ENCODE data around the gene CTAGE4. TPM values are rescaled to one million over a fixed set of nuclear protein-coding genes. Genes with fewer than 3 reads are reported as not detected.
"Not testable (repeated sequence)": the region's sequence is repeated elsewhere in the genome, so short reads cannot be mapped to it uniquely, and the experiment has no call there.

CTAGE4 gene
- total and polyA plus RNA-seq, 2 donors, result 0.28 to 0.62 TPM

DNA sequence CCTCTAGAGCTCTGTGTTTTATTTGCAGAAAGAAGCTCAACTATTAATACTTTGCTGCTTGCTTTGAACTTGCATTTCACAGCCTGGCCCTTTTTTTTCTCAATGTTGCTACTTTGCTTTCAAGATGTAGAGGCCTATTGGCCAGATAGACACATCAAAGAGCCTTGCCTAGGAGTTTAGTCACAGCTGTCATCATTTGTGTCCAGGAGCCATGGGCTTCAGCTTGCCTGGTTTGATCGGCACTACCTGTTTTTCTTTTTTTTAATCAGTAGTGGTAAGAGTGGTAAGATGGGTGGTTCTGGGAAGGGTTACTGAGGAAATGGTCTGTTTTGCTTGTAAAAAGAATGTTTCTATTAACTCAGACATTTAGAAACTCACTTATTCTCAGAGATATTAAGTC, 18.7 kb downstream of the CTAGE4 start:
- not testable (repeated sequence) for H3K27ac ChIP-seq (ENCODE audit: low read depth in 1 of 2, low read length in 1 of 2); H3K4me1 ChIP-seq (ENCODE audit: control insufficient read depth in 2 of 2, insufficient read depth in 2 of 2, low read length in 2 of 2); DNase-seq (ENCODE audit: low read depth in 6 of 9, low spot score in 9 of 9); H3K9me3 ChIP-seq (ENCODE audit: control insufficient read depth in 2 of 2, insufficient read depth in 1 of 2, low read length in 1 of 2); H3K36me3 ChIP-seq (ENCODE audit: control insufficient read depth in 2 of 2, insufficient read depth in 2 of 2, low read length in 1 of 2); H3K4me3 ChIP-seq (ENCODE audit: low read length in 2 of 2); H3K27me3 ChIP-seq (ENCODE audit: control insufficient read depth in 2 of 2, insufficient read depth in 1 of 2, low read length in 1 of 2)
- no CpG with 5 or more reads among the region's 1 CpG for WGBS

DNA sequence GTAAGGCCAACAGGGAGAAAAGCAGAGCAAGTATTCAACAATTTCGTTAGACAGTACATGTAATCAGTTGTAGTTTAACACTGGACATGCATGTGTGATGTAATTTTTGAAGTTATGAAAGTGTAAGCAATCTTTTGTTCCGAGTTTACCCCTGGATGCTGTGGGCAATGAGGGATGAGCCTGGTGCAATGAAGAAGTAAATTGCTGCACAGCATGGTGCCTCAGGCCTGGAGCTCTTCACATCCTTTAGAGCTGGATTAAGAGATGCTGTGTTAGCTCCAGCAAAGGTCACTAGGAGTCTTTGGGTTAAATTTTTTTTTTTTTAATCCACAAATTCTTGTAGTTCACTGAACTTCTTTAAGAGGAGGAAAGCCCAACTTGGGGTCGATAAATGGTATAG, 19.8 kb downstream of the CTAGE4 start:
- no CpG with 5 or more reads among the region's 3 CpGs for WGBS
- H3K4me3 ChIP-seq (ENCODE audit: low read length in 2 of 2); H3K4me1 ChIP-seq (ENCODE audit: control insufficient read depth in 2 of 2, insufficient read depth in 2 of 2, low read length in 2 of 2); DNase-seq (ENCODE audit: low read depth in 6 of 9, low spot score in 9 of 9); H3K36me3 ChIP-seq (ENCODE audit: control insufficient read depth in 2 of 2, insufficient read depth in 2 of 2, low read length in 1 of 2); H3K27ac ChIP-seq (ENCODE audit: low read depth in 1 of 2, low read length in 1 of 2); H3K27me3 ChIP-seq (ENCODE audit: control insufficient read depth in 2 of 2, insufficient read depth in 1 of 2, low read length in 1 of 2); H3K9me3 ChIP-seq (ENCODE audit: control insufficient read depth in 2 of 2, insufficient read depth in 1 of 2, low read length in 1 of 2): not testable (repeated sequence)

DNA sequence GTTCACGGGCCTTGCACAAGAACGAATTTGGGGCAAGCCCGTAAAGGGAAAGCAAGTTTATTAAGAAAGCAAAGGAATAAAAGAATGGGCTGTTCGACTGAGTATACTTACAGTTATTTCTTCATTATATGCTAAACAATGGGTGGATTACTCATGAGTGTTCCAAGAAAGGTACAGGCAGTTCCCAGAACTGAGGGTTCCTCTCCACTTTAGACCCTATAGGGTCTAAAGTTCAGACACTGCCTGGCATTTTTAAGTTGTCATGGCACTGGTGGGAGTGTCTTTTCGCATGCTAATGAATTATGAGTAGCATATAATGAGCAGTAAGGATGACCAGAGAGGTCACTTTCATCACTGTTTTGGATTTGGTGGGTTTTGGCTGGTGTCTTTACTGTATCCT, 22.0 kb downstream of the CTAGE4 start:
- not testable (repeated sequence) for H3K27ac ChIP-seq (ENCODE audit: low read depth in 1 of 2, low read length in 1 of 2); H3K27me3 ChIP-seq (ENCODE audit: control insufficient read depth in 2 of 2, insufficient read depth in 1 of 2, low read length in 1 of 2); H3K4me3 ChIP-seq (ENCODE audit: low read length in 2 of 2); H3K4me1 ChIP-seq (ENCODE audit: control insufficient read depth in 2 of 2, insufficient read depth in 2 of 2, low read length in 2 of 2); H3K36me3 ChIP-seq (ENCODE audit: control insufficient read depth in 2 of 2, insufficient read depth in 2 of 2, low read length in 1 of 2); DNase-seq (ENCODE audit: low read depth in 6 of 9, low spot score in 9 of 9); H3K9me3 ChIP-seq (ENCODE audit: control insufficient read depth in 2 of 2, insufficient read depth in 1 of 2, low read length in 1 of 2)
- no CpG with 5 or more reads among the region's 5 CpGs for WGBS

DNA sequence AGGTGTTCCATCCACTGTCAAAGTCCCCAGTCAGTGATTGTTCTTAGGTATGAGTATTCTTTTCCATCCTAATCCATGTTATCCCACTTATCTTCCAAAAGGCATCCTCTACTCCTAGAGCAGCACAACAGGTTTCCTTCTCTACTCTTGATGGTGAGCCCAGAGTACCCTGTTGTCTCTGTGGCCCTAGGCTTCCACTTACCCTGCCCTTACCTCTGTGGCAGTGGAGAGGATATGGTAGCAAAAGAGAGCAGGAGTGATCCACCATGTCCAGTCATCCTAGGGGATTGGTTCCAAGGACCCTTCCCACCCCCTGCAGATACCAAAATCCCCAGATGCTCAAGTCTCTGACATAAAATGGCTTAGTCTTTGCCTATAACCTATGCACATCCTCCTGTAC, 33.9 kb downstream of the CTAGE4 start:
- not testable (repeated sequence) for H3K4me1 ChIP-seq (ENCODE audit: control insufficient read depth in 2 of 2, insufficient read depth in 2 of 2, low read length in 2 of 2); DNase-seq (ENCODE audit: low read depth in 6 of 9, low spot score in 9 of 9); H3K4me3 ChIP-seq (ENCODE audit: low read length in 2 of 2); H3K36me3 ChIP-seq (ENCODE audit: control insufficient read depth in 2 of 2, insufficient read depth in 2 of 2, low read length in 1 of 2); H3K9me3 ChIP-seq (ENCODE audit: control insufficient read depth in 2 of 2, insufficient read depth in 1 of 2, low read length in 1 of 2); H3K27me3 ChIP-seq (ENCODE audit: control insufficient read depth in 2 of 2, insufficient read depth in 1 of 2, low read length in 1 of 2); H3K27ac ChIP-seq (ENCODE audit: low read depth in 1 of 2, low read length in 1 of 2)

DNA sequence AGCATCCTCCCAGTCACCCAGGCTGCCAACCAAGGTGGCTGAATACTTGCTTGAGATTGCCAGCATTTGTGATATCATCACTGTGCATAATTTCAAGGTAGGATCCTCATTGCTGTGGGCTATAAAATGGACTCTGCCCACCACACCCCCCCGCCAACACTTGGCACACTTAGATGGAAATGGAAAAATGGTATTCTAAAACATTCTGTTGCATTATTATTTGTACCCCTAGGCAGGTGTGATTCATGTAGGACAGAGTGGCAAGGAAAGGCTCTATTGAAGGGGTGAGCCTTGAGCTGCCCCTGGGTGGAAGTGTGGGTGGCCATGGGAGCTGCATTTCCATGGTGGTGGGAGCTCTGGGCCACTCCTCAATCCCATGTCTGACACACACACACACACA, 35.3 kb downstream of the CTAGE4 start:
- not testable (repeated sequence) for H3K36me3 ChIP-seq (ENCODE audit: control insufficient read depth in 2 of 2, insufficient read depth in 2 of 2, low read length in 1 of 2); DNase-seq (ENCODE audit: low read depth in 6 of 9, low spot score in 9 of 9); H3K9me3 ChIP-seq (ENCODE audit: control insufficient read depth in 2 of 2, insufficient read depth in 1 of 2, low read length in 1 of 2); H3K4me3 ChIP-seq (ENCODE audit: low read length in 2 of 2); H3K27ac ChIP-seq (ENCODE audit: low read depth in 1 of 2, low read length in 1 of 2); H3K4me1 ChIP-seq (ENCODE audit: control insufficient read depth in 2 of 2, insufficient read depth in 2 of 2, low read length in 2 of 2); H3K27me3 ChIP-seq (ENCODE audit: control insufficient read depth in 2 of 2, insufficient read depth in 1 of 2, low read length in 1 of 2)
- WGBS, result 99% methylated on average over 1 of the region's 1 CpG

DNA sequence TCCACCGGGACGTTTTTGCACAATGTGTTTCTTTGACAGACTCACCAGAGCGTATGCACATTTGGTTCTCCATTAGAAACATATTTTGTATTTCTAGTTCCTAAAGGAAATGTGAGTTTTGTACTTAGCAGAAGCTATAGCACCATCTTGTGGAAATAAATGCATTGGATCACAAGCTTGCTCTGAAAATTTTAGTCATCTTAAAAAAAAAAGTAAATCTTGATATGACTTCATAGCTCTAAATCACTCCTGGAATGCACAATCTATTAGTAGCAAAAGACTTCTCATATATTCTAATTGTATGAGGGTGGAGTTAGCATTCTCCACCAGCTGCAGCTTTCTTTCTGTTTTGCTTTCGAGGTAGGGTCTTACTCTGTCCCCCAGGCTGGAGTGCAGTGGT, 35.9 kb downstream of the CTAGE4 start:
- H3K4me1 ChIP-seq (ENCODE audit: control insufficient read depth in 2 of 2, insufficient read depth in 2 of 2, low read length in 2 of 2); H3K4me3 ChIP-seq (ENCODE audit: low read length in 2 of 2); H3K27ac ChIP-seq (ENCODE audit: low read depth in 1 of 2, low read length in 1 of 2); DNase-seq (ENCODE audit: low read depth in 6 of 9, low spot score in 9 of 9); H3K27me3 ChIP-seq (ENCODE audit: control insufficient read depth in 2 of 2, insufficient read depth in 1 of 2, low read length in 1 of 2); H3K9me3 ChIP-seq (ENCODE audit: control insufficient read depth in 2 of 2, insufficient read depth in 1 of 2, low read length in 1 of 2); H3K36me3 ChIP-seq (ENCODE audit: control insufficient read depth in 2 of 2, insufficient read depth in 2 of 2, low read length in 1 of 2): not testable (repeated sequence)
- no CpG with 5 or more reads among the region's 4 CpGs for WGBS

DNA sequence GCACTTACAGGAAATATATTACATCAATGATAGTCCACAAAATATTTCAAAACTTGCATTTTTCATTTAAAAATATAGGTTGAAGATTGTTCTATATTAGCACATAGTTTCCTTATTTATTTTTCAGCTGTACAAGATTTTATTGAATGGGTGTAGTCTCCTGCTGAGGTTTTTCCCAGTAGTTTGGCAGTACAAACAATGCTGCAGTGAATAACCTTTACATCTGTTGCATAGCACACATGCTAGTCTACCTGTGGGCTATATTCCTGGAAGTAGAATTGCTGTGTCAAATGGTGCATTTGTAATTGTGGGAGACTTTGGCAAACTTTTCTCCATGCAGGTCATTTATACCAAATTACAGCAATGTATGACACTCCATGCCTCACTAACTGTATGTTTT, 37.3 kb downstream of the CTAGE4 start:
- not testable (repeated sequence) for H3K4me3 ChIP-seq (ENCODE audit: low read length in 2 of 2); H3K4me1 ChIP-seq (ENCODE audit: control insufficient read depth in 2 of 2, insufficient read depth in 2 of 2, low read length in 2 of 2); H3K27me3 ChIP-seq (ENCODE audit: control insufficient read depth in 2 of 2, insufficient read depth in 1 of 2, low read length in 1 of 2); H3K27ac ChIP-seq (ENCODE audit: low read depth in 1 of 2, low read length in 1 of 2); H3K36me3 ChIP-seq (ENCODE audit: control insufficient read depth in 2 of 2, insufficient read depth in 2 of 2, low read length in 1 of 2); DNase-seq (ENCODE audit: low read depth in 6 of 9, low spot score in 9 of 9); H3K9me3 ChIP-seq (ENCODE audit: control insufficient read depth in 2 of 2, insufficient read depth in 1 of 2, low read length in 1 of 2)

DNA sequence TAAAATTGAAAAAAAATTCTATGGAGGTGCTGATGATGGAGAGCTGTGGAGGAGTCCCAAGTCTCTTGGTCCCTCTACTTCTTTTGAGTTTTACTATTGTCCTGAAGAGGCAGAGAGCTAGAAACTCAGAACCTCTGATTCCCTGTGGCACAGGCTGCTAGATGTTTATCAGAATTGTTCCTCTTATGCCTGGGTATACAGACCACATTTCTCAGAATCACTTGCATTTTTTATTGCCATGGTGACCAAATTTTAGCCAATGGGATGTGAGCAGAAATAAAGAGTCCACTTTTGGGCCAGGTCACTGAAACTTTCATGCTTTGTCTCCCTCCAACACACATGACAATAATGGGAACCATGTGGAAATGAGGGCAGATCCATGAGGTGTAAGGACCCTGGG, 40.4 kb downstream of the CTAGE4 start:
- H3K27me3 ChIP-seq (ENCODE audit: control insufficient read depth in 2 of 2, insufficient read depth in 1 of 2, low read length in 1 of 2); H3K9me3 ChIP-seq (ENCODE audit: control insufficient read depth in 2 of 2, insufficient read depth in 1 of 2, low read length in 1 of 2); DNase-seq (ENCODE audit: low read depth in 6 of 9, low spot score in 9 of 9); H3K27ac ChIP-seq (ENCODE audit: low read depth in 1 of 2, low read length in 1 of 2); H3K4me3 ChIP-seq (ENCODE audit: low read length in 2 of 2); H3K4me1 ChIP-seq (ENCODE audit: control insufficient read depth in 2 of 2, insufficient read depth in 2 of 2, low read length in 2 of 2); H3K36me3 ChIP-seq (ENCODE audit: control insufficient read depth in 2 of 2, insufficient read depth in 2 of 2, low read length in 1 of 2): not testable (repeated sequence)

DNA sequence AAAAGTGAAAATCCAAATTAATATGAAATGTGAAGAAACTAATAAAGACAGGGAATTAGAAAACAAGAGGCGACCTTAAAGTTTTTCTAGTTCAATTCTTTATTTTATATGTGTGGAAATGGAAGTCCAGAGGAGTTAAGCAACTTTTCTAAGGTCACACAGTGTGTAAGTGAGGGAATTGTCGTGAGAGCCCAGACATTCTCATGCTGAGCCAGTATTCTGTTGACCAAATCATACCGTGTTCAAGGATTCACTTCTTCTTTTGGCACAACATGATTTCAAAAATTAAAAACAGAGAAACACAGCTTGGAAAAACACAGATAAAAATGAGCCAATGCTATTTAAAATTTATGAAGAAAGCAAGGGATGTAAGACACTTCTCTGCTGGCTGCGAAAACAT, 43.6 kb downstream of the CTAGE4 start:
- 91% methylated on average over 3 of the region's 4 CpGs for WGBS
- H3K9me3 ChIP-seq (ENCODE audit: control insufficient read depth in 2 of 2, insufficient read depth in 1 of 2, low read length in 1 of 2); H3K4me3 ChIP-seq (ENCODE audit: low read length in 2 of 2): not testable (repeated sequence)

DNA sequence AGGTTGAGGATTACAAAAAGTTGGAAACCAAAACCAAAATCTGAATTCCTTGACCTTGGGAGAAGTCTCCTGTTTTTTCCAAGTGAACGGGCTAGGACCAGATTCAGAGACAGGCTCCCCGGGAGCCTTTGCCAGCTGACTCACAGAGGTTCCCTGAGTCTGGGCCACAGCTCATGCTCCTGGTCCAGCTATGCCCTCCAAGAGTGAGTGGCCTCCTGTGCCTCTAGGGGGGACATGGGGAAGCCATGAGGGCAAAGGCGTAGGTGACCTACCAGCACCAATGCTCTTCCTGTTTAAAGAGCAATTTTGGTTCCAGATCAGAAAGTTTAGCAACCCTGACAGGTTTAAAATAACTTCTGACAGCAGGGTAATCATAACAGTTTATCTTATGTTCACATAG, 45.5 kb downstream of the CTAGE4 start:
- 93% methylated on average over 1 of the region's 3 CpGs for WGBS
- H3K4me1 ChIP-seq (ENCODE audit: control insufficient read depth in 2 of 2, insufficient read depth in 2 of 2, low read length in 2 of 2); H3K9me3 ChIP-seq (ENCODE audit: control insufficient read depth in 2 of 2, insufficient read depth in 1 of 2, low read length in 1 of 2); H3K27ac ChIP-seq (ENCODE audit: low read depth in 1 of 2, low read length in 1 of 2); H3K36me3 ChIP-seq (ENCODE audit: control insufficient read depth in 2 of 2, insufficient read depth in 2 of 2, low read length in 1 of 2); H3K27me3 ChIP-seq (ENCODE audit: control insufficient read depth in 2 of 2, insufficient read depth in 1 of 2, low read length in 1 of 2); DNase-seq (ENCODE audit: low read depth in 6 of 9, low spot score in 9 of 9); H3K4me3 ChIP-seq (ENCODE audit: low read length in 2 of 2): not testable (repeated sequence)

More for the DNA sequence above, 43.6 kb downstream of the CTAGE4 start:
- DNase-seq (ENCODE audit: low read depth in 6 of 9, low spot score in 9 of 9); H3K27ac ChIP-seq (ENCODE audit: low read depth in 1 of 2, low read length in 1 of 2); H3K27me3 ChIP-seq (ENCODE audit: control insufficient read depth in 2 of 2, insufficient read depth in 1 of 2, low read length in 1 of 2); H3K36me3 ChIP-seq (ENCODE audit: control insufficient read depth in 2 of 2, insufficient read depth in 2 of 2, low read length in 1 of 2); H3K4me1 ChIP-seq (ENCODE audit: control insufficient read depth in 2 of 2, insufficient read depth in 2 of 2, low read length in 2 of 2): not testable (repeated sequence)
